Left lung (tissue), 10 donors: ENCODE measurements around the gene CYP27A1. TPM values are rescaled to one million over a fixed set of nuclear protein-coding genes. Genes with fewer than 3 reads are reported as not detected.

ENCODE experiments used
- ATAC-seq: fragments of 200-7000 bp; cut with Tn5 transposase; one replicate; pipeline ENCODE4 v1.9.1; 2020; ENCODE audit warnings: moderate library complexity
- DNase-seq, 4 donors: peaks; one replicate each; pipeline ENCODE4 v3.0.0-alpha.2; 2013 to 2020
- H3K27ac ChIP-seq, 2 donors: fragments of 200-600 bp; sonication (generic) in 1 of 2; one replicate each; pipeline versions ENCODE4 v1.5.0 to v1.8.0; 2020 to 2021
- H3K27me3 ChIP-seq, 2 donors: fragments of 200-600 bp; sonication (generic) in 1 of 2; one replicate each; pipeline versions ENCODE4 v1.5.0 to v1.8.0; 2020 to 2021
- H3K36me3 ChIP-seq, 2 donors: fragments of 200-600 bp; sonication (generic) in 1 of 2; one replicate each; pipeline versions ENCODE4 v1.5.0 to v1.8.0; 2020 to 2021
- H3K4me1 ChIP-seq, 2 donors: fragments of 200-600 bp; one replicate each; pipeline ENCODE4 v1.8.0; 2021
- H3K4me3 ChIP-seq, 2 donors: fragments of 200-600 bp; sonication (generic) in 1 of 2; one replicate each; pipeline versions ENCODE4 v1.5.0 to v1.8.0; 2020 to 2021; ENCODE audit warnings: mild to moderate bottlenecking in 1 of 2
- H3K9me3 ChIP-seq, 2 donors: fragments of 200-600 bp; sonication (generic) in 1 of 2; one replicate each; pipeline versions ENCODE4 v1.5.0 to v1.8.0; 2020 to 2021
- intact Hi-C, 2 donors: fragments of 100-400 bp; cut with DNase I; formaldehyde crosslinking; loops; one replicate each; pipeline versions ENCODE4 v1.11.2 to v1.14.2; 2022
- polyA plus RNA-seq, 6 donors: library from polyadenylated mRNA; unstranded; fragments of 120-200 nt; gene quantifications; one replicate each; pipeline ENCODE4 v1.2.1, GENCODE V29; 2013; ENCODE audit not compliant: insufficient read length in 6 of 6
- total RNA-seq, 2 donors: library from RNA; stranded (reverse); fragmentation: NEBNext Ultra II Directional; extraction: Animal tissue kit (Norgen Biotek cat#: 25700); gene quantifications; one replicate each; pipeline ENCODE4 v1.2.1, GENCODE V29; 2021
- TF ChIP-seq, protein P1 (sequence below), 2 donors: fragments of 200-600 bp; sonication (generic) in 1 of 2; IDR thresholded peaks; one replicate each; pipeline versions ENCODE4 v1.5.0 to v1.8.0; 2021; ENCODE audit warnings: antibody characterized with exemption in 2 of 2
- donor health status: DM: no; HTN: yes; CAD: no.
- donor health status: DM: no; HTN: no; CAD: no.

Gene CYP27A1
- total and polyA plus RNA-seq, 8 donors, result 24.3 to 95.9 (median 30.7) TPM

DNA sequence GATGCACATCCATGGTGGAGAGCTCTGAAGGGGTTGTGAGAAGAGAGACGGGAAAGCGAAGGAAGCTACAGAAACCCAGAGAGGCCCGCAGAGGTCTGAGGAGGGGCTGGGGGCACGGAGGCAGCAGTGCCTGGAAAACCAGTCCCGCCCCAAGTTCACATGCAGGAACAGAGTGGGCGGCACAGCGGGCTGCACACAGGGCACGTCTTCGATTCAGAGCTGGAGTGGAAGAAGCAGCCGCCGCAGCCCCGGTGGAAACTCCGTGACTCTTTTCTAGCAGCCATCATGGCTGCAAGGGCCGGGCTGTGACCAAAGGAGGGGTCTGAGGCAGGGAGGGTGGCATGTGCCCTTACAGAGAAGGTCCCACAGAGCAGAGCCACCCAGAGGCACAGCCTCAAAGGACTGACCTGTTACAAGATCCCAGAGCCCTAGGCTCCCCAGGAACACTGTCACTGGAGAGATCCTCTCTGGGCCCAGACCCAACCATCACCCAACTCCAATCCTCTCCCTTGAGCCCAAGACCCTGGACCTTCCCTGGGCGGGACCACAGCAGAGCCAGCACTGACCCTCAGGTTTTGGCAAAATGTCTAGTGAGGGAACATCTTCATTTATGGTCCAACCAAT, 38.9 kb downstream of the CYP27A1 start:
- Histone ChIP-seq H3K4me3 (no peak overlapping the region), H3K4me1 (peaks cover 0 to 3% of the 10 kb centered on the region in 2 donors), H3K9me3 (no peaks in the 10 kb centered on the region), H3K27me3 (no peaks in the 10 kb centered on the region), H3K36me3 (peaks cover 0 to 3% of the 10 kb centered on the region in 2 donors), H3K27ac (peak overlapping the region in 1 of 2 donors; percentile 13)
- peak; percentile 35 for ATAC-seq
- peak in 1 of 4 donors; percentile 75 for DNase-seq
- TF ChIP-seq, protein P1, sequence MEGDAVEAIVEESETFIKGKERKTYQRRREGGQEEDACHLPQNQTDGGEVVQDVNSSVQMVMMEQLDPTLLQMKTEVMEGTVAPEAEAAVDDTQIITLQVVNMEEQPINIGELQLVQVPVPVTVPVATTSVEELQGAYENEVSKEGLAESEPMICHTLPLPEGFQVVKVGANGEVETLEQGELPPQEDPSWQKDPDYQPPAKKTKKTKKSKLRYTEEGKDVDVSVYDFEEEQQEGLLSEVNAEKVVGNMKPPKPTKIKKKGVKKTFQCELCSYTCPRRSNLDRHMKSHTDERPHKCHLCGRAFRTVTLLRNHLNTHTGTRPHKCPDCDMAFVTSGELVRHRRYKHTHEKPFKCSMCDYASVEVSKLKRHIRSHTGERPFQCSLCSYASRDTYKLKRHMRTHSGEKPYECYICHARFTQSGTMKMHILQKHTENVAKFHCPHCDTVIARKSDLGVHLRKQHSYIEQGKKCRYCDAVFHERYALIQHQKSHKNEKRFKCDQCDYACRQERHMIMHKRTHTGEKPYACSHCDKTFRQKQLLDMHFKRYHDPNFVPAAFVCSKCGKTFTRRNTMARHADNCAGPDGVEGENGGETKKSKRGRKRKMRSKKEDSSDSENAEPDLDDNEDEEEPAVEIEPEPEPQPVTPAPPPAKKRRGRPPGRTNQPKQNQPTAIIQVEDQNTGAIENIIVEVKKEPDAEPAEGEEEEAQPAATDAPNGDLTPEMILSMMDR (IDR thresholded peaks at IDR 0.05), result no peak
- intact Hi-C loops, result no loop called here

DNA sequence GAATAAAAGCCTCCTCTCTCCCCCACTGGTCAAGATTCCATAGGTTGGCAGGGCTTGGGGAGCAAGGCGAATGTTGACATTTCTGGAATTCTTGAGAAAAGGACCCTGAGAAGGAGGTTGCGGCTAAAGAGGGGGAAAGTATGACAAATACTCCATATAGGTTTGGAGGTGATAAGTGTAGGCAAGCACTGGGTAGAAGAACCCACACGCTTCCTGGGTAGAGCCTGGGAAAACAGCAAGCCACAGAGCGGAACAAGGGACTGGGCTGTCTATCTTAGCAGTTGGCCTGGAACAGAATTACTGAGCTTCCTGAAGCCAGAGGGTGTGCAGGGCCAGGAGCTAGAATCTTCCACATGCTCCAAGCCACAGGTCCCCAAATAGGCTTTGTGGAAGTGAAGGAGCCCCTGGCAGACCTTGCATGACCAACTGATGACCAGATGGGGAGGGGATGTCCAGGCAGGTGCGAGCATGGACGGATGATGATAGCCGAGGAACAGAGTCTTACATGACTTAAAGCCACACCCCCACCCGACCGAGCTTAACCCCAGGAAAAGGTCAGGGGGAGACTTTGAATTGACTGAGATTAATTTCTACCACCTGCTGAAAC, 39.8 kb downstream of the CYP27A1 start:
- no peaks in the 10 kb centered on the region for H3K9me3 ChIP-seq
- no peak overlapping the region for H3K27ac ChIP-seq
- ATAC-seq (no peak), DNase-seq (no peak)
- intact Hi-C loops, result no loop called here
- H3K4me3 ChIP-seq, result no peak overlapping the region
- no peaks in the 10 kb centered on the region for H3K36me3 ChIP-seq
- H3K27me3 ChIP-seq, result no peaks in the 10 kb centered on the region
- TF ChIP-seq, protein P1 (IDR thresholded peaks at IDR 0.05), result no peak
- H3K4me1 ChIP-seq, result peaks cover 0 to 3% of the 10 kb centered on the region in 2 donors

DNA sequence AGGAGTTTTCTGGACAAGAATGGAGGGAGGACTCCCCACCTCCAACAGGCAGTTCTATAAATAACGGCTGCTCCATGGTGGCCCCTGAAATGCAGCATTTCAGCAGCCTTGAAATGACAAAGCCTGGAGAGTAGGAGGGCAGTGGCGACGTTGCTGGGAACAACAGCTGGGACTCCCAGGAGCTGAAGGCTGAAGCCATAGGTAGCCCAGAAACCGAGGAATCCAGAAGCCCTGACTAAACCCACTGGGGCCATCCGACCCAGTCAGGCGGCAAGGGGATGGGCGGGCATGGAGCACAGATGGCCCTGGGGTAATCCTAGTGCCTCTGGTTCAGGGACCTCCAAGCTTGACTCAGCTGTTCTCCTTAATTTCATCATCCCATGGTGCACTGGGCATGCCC, 40.7 kb downstream of the CYP27A1 start:
- Histone ChIP-seq H3K4me3 (no peak overlapping the region), H3K27me3 (peaks cover 0 to 5% of the 10 kb centered on the region in 2 donors), H3K36me3 (no peaks in the 10 kb centered on the region), H3K9me3 (no peaks in the 10 kb centered on the region), H3K27ac (no peak overlapping the region), H3K4me1 (peaks cover 0 to 3% of the 10 kb centered on the region in 2 donors)
- DNase-seq (no peak), ATAC-seq (no peak)
- intact Hi-C loops, result no loop called here
- TF ChIP-seq, protein P1 (IDR thresholded peaks at IDR 0.05), result no peak

DNA sequence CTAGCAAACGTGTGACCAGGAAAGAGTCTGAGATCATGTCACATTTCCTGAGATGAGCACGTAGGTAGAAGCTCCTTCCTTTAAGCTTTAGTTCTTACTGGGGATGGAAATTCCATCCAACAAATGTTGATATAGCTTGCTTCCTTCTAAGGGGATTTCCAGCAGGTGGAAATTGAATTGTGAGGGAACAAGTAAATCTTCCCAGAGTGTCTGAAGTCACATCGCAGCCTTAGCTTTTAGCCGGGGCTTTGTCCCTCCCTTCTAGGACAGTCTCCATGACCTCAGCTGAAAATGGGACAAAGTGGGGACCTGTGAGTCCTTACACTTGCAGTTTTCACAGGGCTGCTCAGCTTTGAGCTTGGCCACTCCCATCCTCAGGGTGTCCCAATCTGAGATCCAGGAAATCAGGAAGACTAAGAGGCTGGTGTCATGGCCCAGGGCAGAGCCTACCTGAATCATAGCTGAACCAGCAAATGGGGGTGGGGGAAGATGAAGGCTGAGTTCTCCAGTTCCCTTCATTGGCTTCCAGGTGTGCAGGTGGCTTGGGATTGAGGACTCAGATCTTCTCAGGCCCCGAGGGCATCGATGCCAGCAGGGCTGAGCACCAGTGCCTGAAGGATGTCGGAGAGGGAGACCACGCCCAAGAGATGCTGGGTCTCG, 41.4 kb downstream of the CYP27A1 start:
- no peak overlapping the region for H3K27ac ChIP-seq
- TF ChIP-seq, protein P1 (IDR thresholded peaks at IDR 0.05), result no peak
- H3K4me1 ChIP-seq, result peaks cover 0 to 3% of the 10 kb centered on the region in 2 donors
- no peak for DNase-seq
- peaks cover 0 to 12% of the 10 kb centered on the region in 2 donors for H3K27me3 ChIP-seq
- no peak overlapping the region for H3K4me3 ChIP-seq
- intact Hi-C loops, result no loop called here
- no peak for ATAC-seq
- no peaks in the 10 kb centered on the region for H3K36me3 ChIP-seq
- no peaks in the 10 kb centered on the region for H3K9me3 ChIP-seq

DNA sequence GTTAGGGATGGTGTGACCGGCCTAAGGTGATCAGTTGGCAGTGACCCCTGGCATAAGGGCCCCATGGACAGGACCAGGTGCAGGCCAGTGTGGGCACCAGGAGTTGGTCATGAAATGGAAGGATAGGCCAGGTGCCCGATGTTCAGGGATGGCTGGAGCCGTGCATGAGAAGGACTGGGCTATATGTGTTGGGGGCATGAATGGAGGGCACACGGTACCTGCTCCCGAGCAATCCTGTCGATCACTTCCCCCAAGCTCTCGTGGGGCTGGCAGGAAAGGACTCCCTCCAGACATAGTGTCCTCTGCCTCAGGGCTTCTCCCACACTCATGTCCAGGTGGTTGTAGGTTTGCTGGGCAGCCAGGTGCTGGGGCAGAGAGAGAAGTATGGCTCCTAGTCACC, 42.1 kb downstream of the CYP27A1 start:
- Histone ChIP-seq H3K27me3 (peaks cover 0 to 16% of the 10 kb centered on the region in 2 donors), H3K9me3 (no peaks in the 10 kb centered on the region), H3K27ac (no peak overlapping the region), H3K36me3 (no peaks in the 10 kb centered on the region), H3K4me3 (no peak overlapping the region), H3K4me1 (peaks cover 0 to 3% of the 10 kb centered on the region in 2 donors)
- TF ChIP-seq, protein P1 (IDR thresholded peaks at IDR 0.05), result no peak
- DNase-seq, result no peak
- no peak for ATAC-seq
- intact Hi-C loops, result no loop called here
